ENCODE results near the gene DNMT1.
A peak's percentile ranks its signal among the peaks of the same experiment; 100 is the strongest.

Gene DNMT1

DNA sequence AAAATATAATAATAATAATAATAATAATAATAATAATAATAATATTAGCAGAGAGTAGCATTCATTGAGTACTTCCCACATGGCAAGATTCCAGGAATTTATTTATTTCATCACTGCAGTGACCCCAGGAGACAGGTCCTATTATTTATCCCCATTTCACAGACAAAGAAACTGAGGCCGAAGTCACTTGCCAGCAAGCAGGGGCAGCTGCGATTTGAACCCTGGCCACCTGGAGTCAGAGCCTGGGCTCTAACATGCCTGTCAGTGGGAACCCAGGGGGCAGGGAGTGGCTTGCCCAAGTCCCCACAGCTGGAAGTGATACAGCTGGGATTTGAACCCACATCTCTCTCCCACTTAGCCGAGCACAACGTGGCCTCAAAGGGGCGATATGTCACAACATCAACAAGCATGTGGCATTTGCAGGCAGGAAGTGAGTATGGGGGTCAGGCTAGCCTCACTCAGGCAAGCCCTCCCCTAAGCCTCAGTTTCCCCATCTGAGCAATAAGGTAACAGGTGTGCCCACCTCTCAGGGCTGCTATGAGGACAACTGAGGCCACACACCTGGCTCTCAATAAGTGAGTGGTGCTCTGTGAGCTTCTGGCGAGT lies 105.7 kb downstream of the DNMT1 start:
- DNase-seq (ENCODE audit: low read depth, low spot score) = no peak
- TF ChIP-seq CTCF (IDR thresholded peaks at IDR 0.05; ENCODE audit: low read depth, low read length) = no peak
- no peak overlapping the region for H3K4me3 ChIP-seq (ENCODE audit: low read depth, low read length)
- in situ Hi-C loops (cut with HindIII; ENCODE audit: low sequenced_read_pairs) = no loop called here

GRCh38 chr19:10087296-10088061 lies 107.3 kb downstream of the DNMT1 start:
- DNase-seq (ENCODE audit: low read depth, low spot score) = no peak
- in situ Hi-C loops (cut with HindIII; ENCODE audit: low sequenced_read_pairs) = no loop called here
- TF ChIP-seq CTCF (IDR thresholded peaks at IDR 0.05; ENCODE audit: low read depth, low read length) = no peak
- H3K4me3 ChIP-seq (ENCODE audit: low read depth, low read length) = peak overlapping the region; percentile 94

- no peak for TF ChIP-seq CTCF (IDR thresholded peaks at IDR 0.05; ENCODE audit: low read depth, low read length)
- DNase-seq (ENCODE audit: low read depth, low spot score) = no peak
- H3K4me3 ChIP-seq (ENCODE audit: low read depth, low read length) = peak overlapping the region; percentile 94
- in situ Hi-C loops (cut with HindIII; ENCODE audit: low sequenced_read_pairs) = no loop called here
Measured at GRCh38 chr19:10086591-10087192, 108.1 kb downstream of the DNMT1 start.

DNA sequence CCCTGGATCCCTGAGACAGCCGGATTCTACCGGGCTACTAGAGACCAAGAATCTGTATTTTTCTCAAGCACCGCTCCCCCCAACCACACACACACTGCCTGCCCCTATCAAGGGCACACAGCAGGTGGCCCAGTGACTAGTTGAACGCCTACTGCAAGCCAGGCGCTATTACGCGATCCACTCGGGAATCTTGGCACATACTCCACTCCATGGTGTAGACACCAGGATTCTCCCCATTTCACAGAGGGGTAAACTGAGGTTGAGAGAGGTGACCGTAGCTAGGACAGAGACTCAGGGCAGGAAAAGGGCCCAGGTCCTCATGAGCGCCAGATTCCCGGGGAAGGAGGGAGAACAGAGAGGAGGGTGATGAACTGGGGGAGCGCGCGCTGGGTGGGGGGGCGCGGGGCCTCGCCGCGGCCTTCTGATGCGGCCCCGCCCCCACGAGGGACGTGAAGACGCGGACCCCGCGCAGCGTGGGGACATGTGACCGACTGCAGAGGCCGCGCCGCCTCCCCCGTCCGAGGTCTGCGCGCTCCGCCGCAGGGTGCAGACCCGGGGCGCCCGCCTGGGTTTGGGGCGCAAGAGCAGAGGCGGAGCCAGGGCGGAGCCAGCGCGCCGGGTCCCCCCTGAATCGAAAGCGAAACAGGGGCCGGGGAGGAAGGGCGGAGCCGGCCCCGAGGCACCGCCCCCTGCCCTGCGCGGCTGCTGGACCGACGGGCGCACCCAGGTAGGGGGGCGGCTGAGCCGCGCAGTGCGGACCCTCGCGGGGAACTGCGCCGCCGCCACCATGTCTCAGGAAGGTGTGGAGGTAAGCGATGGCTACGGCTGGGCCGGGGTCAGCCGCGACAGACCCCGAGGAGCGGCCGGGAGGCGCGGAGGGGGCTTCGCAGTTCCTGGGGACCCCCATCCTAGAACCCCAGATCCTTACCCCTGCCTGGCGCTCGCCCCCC lies 108.8 kb downstream of the DNMT1 start, which contains the start of gene SHFL:
Gene SHFL (plus strand): TSS at position 677 of the 950 bp plus-strand sequence. CDS start 111 bp downstream, at position 788.
- TF ChIP-seq CTCF (IDR thresholded peaks at IDR 0.05; ENCODE audit: low read depth, low read length) = no peak
- in situ Hi-C loops (cut with HindIII; ENCODE audit: low sequenced_read_pairs) = no loop called here
- peak within 1 kb of the TSS; percentile 94 for H3K4me3 ChIP-seq (ENCODE audit: low read depth, low read length)
- peak; percentile 43 for DNase-seq (ENCODE audit: low read depth, low spot score)

DNA sequence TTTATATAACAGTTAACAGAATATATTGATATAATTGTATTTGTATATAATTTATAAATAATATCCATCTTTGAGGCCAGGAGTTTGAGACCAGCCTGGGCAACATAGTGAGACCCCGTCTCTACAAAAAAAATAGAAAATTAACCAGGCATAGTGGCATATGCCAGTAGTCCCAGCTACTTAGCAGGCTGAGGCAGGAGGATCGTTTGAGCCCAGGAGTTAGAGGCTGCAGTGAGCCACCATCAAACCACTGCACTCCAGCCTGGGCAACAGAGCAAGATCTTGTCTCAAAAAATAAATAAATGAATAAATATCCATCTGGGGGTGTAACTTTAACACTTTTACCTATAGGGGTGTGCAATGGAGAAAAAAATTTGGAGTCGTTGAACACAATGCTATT lies 110.0 kb downstream of the DNMT1 start:
- no peak overlapping the region for H3K4me3 ChIP-seq (ENCODE audit: low read depth, low read length)
- TF ChIP-seq CTCF (IDR thresholded peaks at IDR 0.05; ENCODE audit: low read depth, low read length) = no peak
- in situ Hi-C loops (cut with HindIII; ENCODE audit: low sequenced_read_pairs) = no loop called here
- no peak for DNase-seq (ENCODE audit: low read depth, low spot score)

GRCh38 chr19:10083911-10084310 lies 110.8 kb downstream of the DNMT1 start:
- in situ Hi-C loops (cut with HindIII; ENCODE audit: low sequenced_read_pairs) = no loop called here
- TF ChIP-seq CTCF (IDR thresholded peaks at IDR 0.05; ENCODE audit: low read depth, low read length) = no peak

More at GRCh38 chr19:10083911-10084310, 110.8 kb downstream of the DNMT1 start:
- no peak overlapping the region for H3K4me3 ChIP-seq (ENCODE audit: low read depth, low read length)
- DNase-seq (ENCODE audit: low read depth, low spot score) = no peak

All from astrocyte of the spinal cord (primary cell).